PFSK-1 (cell line): Measurements from ENCODE around the gene POR.

Experiments
- FOXP2 ChIP-seq: optimal IDR thresholded peaks from 2 replicates; pipeline ENCODE3; 2011; ENCODE audit warnings: borderline replicate concordance, control low read depth, inconsistent platforms; ENCODE audit not compliant: insufficient read depth; ENCODE audit errors: extremely low read length, extremely low read depth
- POLR2AphosphoS5 ChIP-seq: IDR thresholded peaks from 2 replicates; pipeline ENCODE4 v1.6.1; 2012; ENCODE audit warnings: low read depth, mild to moderate bottlenecking, control low read depth, low read length, moderate library complexity
- REST ChIP-seq, 2 experiments: IDR thresholded peaks; 2 replicates each; pipeline versions ENCODE4 v1.6.1 to v1.8.0; 2011 to 2012; ENCODE audit warnings: low read depth in 2 of 2, low read length in 2 of 2, control low read depth in 1 of 2, inconsistent platforms in 1 of 2, mild to moderate bottlenecking in 1 of 2, moderate library complexity in 1 of 2; ENCODE audit not compliant: insufficient read depth in 1 of 2
- SIN3A ChIP-seq: IDR thresholded peaks from 2 replicates; pipeline ENCODE4 v1.6.1; 2012; ENCODE audit warnings: mild to moderate bottlenecking, low read length, moderate library complexity, borderline replicate concordance; ENCODE audit not compliant: insufficient read depth
- TAF1 ChIP-seq: IDR thresholded peaks from 2 replicates; pipeline ENCODE4 v1.6.1; 2012; ENCODE audit warnings: low read length, control low read depth, borderline replicate concordance; ENCODE audit not compliant: insufficient read depth

The POR gene

GRCh38 chr7:75869776-75870379 lies 45.1 kb upstream of the POR start:
- TF ChIP-seq SIN3A (no peak), TAF1 (no peak), POLR2AphosphoS5 (no peak)

GRCh38 chr7:75870557-75871161 lies 44.3 kb upstream of the POR start:
- TF ChIP-seq FOXP2 (no peak), POLR2AphosphoS5 (no peak), TAF1 (no peak), SIN3A (no peak), REST (IDR thresholded peaks at IDR 0.05; ENCODE audit: insufficient read depth in 1 of 2, low read depth in 2 of 2, low read length in 2 of 2) (no peak)

GRCh38 chr7:75872073-75872782 lies 42.7 kb upstream of the POR start:
- TF ChIP-seq TAF1 (no peak), FOXP2 (no peak), REST (IDR thresholded peaks at IDR 0.05; ENCODE audit: insufficient read depth in 1 of 2, low read depth in 2 of 2, low read length in 2 of 2) (no peak), POLR2AphosphoS5 (no peak), SIN3A (no peak)

- no peak for TF ChIP-seq TAF1
- no peak for TF ChIP-seq POLR2AphosphoS5
- TF ChIP-seq FOXP2, result no peak
- TF ChIP-seq SIN3A, result no peak
- TF ChIP-seq REST (IDR thresholded peaks at IDR 0.05; ENCODE audit: insufficient read depth in 1 of 2, low read depth in 2 of 2, low read length in 2 of 2), result no peak
Measured at GRCh38 chr7:75875113-75876080, 39.6 kb upstream of the POR start.

- TF ChIP-seq REST (IDR thresholded peaks at IDR 0.05; ENCODE audit: insufficient read depth in 1 of 2, low read depth in 2 of 2, low read length in 2 of 2) (no peak), TAF1 (no peak), POLR2AphosphoS5 (no peak), SIN3A (no peak), FOXP2 (no peak)
Measured at GRCh38 chr7:75876126-75876881, 38.7 kb upstream of the POR start.
